GM23248 (cell line): Measurements from ENCODE around the gene HOXC13.
A peak's percentile ranks its signal among the peaks of the same experiment; 100 is the strongest.

ENCODE experiments used
- EZH2 ChIP-seq: fragments of 200-600 bp; sonication (generic); IDR thresholded peaks from 2 replicates; pipeline ENCODE4 v1.6.1; 2018; ENCODE audit warnings: antibody characterized with exemption, mild to moderate bottlenecking; ENCODE audit not compliant: insufficient read depth, poor library complexity, severe bottlenecking
- EZH2phosphoT487 ChIP-seq: fragments of 200-600 bp; sonication (generic); IDR thresholded peaks from 2 replicates; pipeline ENCODE4 v1.6.1; 2018; ENCODE audit warnings: antibody characterized with exemption, moderate library complexity, mild to moderate bottlenecking, low read depth; ENCODE audit not compliant: insufficient read depth

DNA sequence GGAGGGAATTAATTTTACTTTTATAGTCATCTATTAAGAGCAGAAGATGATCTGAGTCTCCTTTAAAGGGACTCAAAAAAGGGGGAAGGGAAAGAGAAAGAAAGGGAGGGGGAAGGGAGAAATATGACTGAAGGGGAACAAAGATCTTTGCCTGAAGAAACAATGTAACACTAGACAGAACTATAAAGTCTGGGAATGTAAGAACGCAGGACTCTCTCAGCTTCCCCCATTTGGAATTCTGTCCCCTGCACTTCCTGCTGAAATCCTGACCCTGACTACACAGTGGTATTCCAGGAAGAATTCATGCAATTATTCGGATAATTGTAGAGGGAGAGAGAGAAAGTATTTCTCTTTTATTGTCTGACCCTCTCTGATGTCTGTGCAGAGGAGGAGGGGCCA lies 25.7 kb downstream of the HOXC13 start:
- peak; percentile 41 for TF ChIP-seq EZH2
- no peak for TF ChIP-seq EZH2phosphoT487
